CD4-positive, alpha-beta T cell treated with Interleukin-17A for 4 hours (primary cell): Measurements from ENCODE around the gene HDC.

ENCODE experiments used
- DNase-seq: peaks from one replicate; pipeline ENCODE4 v3.0.0-alpha.2; 2020; ENCODE audit warnings: mixed read lengths

Gene HDC

DNA sequence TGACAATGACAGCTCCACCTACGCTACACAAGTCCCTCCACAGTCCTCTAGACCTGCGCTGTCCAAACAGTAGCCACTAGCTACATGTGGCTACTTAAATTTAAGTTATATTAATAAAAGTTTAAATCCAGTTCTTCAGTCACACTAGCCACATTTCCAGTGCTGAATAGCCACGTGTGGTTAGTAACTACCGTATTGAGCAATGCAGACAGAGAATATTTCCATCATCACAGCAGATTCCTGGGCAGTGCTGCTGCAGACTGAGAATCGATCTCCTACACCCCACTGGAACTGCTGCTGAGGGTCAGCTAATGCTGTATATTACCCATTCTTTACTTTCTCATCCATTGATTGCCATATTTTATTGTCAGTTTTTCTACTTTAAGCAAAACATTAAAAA is 40.9 kb downstream of the HDC start:
- no peak for DNase-seq

DNA sequence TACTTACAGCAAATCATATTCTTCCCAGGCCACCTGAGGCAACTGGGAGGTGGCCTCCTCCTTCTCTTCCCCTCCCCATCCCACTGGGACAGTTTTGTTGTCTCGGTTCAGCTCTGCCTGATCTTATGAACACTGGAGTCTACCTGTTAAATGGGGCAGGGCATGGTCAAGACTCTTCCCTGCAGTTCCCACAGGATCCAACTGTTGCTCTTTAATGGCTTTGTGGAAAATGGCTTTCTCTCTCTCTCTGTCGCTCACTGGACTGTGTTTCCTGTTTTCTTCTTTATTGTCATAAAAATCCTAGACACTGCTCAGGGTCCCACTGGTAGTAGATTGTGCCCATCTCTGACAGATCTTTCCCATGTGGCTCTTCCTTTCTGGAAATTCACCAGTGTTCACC is 43.3 kb downstream of the HDC start:
- DNase-seq, result no peak

DNA sequence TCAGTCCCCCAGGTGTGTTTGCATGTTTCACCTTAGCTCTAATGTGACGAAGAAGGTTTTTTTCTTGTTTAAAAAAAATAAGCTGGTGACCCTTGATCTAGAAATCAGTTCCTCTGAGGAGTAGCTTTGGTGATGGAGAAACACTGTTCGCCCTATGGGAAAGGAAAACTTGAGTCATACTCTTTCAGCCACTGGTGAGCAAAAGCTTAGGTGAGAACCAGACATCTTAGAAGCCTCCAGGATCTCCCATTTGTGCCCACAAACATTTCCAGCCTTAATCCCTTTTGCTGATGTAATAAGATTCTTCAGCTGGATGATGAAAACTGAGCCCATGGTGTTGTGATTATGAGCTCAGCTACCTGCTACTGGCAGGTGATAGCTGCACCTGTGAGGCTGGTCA is 45.7 kb downstream of the HDC start:
- DNase-seq, result no peak

DNA sequence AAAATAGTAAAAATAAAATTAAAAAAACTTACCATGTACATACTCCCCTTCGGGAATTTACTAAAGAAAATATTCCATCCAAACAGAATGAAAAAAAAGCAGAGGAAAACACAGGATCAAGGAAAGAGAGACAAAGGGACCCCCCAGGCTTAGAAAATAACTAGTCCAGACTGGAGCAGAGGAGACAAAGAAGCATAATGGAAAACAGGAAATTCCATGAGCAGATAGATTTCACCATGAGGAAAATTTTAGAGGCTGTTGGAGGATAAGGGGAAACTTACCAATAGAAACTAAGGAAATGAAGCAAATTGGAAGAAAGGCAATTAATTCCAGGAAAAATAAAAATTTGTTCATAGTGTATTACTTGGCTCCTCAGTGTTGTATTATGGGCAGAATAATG is 46.8 kb downstream of the HDC start:
- DNase-seq, result no peak

DNA sequence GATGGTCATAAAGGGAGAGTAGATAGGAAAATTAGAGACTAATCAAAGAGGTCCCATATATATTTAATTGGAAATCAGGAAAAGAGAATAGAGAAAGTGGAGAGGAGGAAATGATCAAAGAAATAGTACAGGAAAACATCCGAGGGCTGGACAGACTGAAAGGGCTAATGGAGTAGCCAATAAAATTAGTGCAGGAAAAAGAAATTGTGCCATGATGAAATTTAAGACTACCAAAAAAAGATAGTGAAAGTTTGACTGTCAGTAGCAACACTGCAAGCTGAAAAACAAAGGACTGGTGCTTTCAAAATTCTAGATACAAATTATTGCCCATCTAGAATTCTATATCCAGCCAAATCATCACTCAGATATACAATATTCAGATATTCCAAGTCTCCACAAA is 47.2 kb downstream of the HDC start:
- no peak for DNase-seq

DNA sequence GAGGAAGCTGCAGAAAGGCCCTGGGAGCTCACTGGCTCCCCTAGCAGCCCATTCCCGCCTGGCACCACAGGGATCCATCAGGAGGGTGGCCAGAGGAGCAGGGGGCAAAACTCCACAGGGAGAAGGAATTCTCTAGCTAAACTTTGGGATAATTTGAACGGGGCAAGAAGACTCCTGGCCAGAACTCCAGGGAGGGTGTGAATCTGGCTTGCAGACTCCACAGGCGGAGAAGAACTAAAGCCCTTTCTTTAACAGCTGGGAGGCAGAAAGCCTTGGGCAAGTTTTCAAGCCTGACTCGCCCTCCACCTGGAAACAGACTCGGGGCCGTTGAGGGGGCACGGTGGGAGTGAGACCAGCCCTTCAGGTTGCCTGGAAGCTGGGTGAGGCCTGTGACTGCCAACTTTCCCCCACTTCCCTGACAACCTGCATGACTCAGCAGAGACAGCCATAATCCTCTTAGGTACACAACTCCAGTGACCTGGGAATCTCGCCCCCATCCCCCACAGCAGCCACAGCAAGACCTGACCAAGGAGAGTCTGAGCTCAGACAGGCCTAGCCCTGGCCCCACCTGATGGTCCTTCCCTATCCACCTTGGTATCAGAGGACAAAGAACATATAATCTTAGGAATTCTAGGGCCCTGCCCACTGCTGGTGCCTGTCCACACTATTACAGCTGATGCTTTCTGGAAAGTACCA is 54.9 kb downstream of the HDC start:
- no peak for DNase-seq

DNA sequence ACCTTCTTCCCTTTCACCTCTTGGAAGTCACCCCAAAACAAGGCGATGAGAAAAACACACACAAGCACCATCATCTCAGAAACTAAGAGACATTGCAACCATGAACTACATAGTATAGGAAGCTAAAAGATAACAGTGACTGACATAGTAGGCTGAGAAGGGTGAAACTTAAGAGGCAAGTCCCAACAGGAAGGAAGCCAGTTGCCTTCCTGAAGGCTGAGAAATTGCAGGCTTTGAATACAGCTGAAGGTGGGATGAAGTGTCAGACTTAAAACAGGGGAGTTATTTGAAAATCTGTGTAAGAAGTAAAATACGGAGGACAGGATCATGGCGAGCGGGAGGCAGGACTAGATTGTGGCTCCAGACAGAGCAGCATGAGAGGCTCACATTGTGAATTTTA is 55.7 kb downstream of the HDC start:
- DNase-seq, result no peak

DNA sequence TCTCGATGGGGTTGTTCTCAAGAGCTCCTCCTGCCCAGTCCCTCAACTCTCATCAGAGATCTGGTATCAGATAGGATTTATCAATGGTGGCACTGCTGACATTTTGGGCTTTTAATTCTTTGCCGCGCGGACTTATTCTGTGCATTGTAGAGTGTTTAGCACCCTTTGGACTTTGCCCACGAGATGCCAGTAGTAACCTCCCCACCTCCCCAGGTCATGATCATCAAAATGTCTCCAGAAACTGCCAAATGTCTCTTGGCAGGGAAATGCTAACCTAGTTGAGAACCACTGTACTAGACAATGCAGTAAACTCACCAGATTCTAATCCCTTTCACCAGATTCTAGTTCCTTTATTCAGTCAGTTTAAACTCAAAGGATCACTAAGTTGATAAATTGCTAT is 59.5 kb downstream of the HDC start:
- no peak for DNase-seq

DNA sequence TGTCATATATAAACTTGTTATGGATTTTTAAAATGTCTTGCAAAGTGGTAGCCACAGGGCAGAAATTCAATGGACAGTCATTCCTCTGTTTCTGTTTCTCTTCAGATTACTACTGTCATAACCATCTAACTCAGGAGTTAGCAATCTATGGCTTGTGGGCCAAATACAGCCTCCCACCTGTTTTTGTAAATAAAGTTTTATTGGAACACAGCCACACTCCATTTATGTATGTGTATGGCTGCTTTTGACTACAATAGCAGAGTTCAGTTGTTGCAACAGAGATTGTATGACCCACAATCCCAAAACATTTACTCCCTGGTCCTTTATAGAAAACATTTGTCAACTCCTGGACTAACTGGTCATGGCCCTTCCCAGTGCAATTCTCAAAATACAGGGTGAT is 63.5 kb downstream of the HDC start:
- DNase-seq, result no peak

DNA sequence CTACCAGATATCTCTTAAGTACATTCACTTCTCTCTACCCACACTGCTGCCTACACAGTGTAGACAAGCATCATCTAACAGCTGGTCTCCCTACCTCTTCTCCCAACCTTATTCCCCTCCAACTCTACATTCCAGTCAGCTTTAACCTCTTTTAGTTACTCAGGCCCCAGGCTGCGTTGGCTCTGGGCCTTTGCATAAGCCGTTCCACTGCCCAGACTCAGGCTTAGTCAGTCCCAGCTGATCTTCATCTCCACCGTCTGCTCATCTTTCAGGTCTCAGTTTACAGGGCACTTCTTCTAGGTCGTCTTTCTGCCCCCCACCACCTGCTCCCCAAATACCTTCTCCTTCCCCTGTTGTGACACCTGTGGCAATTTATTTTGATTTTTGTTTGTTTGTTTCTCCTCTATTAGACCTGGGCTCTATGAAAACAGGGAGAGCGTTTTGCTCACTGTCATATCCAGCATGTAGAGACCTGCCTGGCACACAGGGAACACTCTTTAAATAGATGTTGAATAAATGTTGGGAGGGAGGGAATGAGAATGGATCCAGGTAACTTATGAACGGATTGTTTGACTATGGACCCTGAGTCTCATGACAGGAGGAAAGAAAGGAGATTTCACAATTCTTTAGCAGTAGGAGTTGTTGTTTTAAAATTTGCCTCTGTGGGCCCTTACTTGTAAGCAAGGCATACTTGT is 72.5 kb downstream of the HDC start:
- DNase-seq, result no peak

DNA sequence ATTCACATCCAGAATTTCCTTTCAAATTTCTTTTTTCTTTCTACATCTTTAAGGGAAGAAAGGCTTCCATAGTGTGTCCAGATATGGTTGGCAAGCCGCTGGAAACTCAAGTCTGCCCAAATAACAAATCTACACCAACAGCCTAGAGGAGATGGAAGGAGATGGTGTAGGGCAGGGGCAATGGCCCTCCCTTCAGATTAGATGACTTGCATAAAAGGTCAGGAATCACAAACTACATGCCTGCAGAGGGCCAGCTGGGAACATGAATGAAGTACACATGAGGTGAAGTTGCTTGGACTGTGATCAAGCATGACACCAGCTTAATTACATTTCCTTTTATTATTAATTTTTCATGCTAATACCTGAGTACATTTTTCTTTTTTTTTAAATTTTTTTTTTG is 73.4 kb downstream of the HDC start:
- no peak for DNase-seq
